HepG2 (cell line): ENCODE measurements around the gene OGFOD3. TPM values are rescaled to one million over a fixed set of nuclear protein-coding genes. Genes with fewer than 3 reads are reported as not detected.

Source experiments
- ATAC-seq: fragments of 200-7000 bp; cut with Tn5 transposase; 3 replicates; pipeline ENCODE4 v1.9.1; 2020; ENCODE audit warnings: mild to moderate bottlenecking, moderate library complexity
- BruUV-seq: library from RNA; stranded (reverse); fragments of 400-500 nt; replicated peaks from 2 replicates; lab custom pipeline; 2021; lab: Mats Ljungman, UMichigan
- CTCF ChIA-PET: fragments of 300-600 bp; formaldehyde crosslinking; extraction: SDS; loops from one replicate; lab custom pipeline; 2021; ENCODE audit warnings: low total read pairs, inconsistent platforms, low intra/inter-chr PET ratio; lab: Yijun Ruan, JAX
- POLR2A ChIA-PET: fragments of 350-600 bp; sonication (Branson Sonifier 250); formaldehyde crosslinking; loops from one replicate; lab custom pipeline; 2020; ENCODE audit warnings: antibody characterized with exemption, inconsistent platforms; lab: Yijun Ruan, JAX
- DNase-seq: peaks from one replicate; pipeline ENCODE4 v3.0.0-alpha.2; 2015; ENCODE audit warnings: low spot score
- FAIRE-seq: peaks from 3 replicates; lab custom pipeline; 2011; peaks lifted over from hg19 to GRCh38; lab: Jason Lieb, UNC
- H2AFZ ChIP-seq: one replicate; pipeline ENCODE4 v1.6.1; 2011; ENCODE audit warnings: low read length, inconsistent platforms
- H3K27ac ChIP-seq: fragments of 300-600 bp; 3 replicates; pipeline ENCODE4 v1.8.0; 2011; ENCODE audit warnings: mixed run types, mild to moderate bottlenecking, mixed read lengths, low read length, inconsistent platforms; ENCODE audit not compliant: insufficient read depth; ENCODE audit errors: extremely low read length
- H3K27me3 ChIP-seq, 2 experiments: fragments of 200-600 bp in 1 of 2; 2 replicates in 1 of 2; 3 replicates in 1 of 2; pipeline versions ENCODE4 v1.6.0 to v1.8.0; 2011; ENCODE audit warnings: low read length in 2 of 2, mild to moderate bottlenecking in 2 of 2, moderate library complexity in 2 of 2, inconsistent platforms in 1 of 2; ENCODE audit not compliant: insufficient read depth in 2 of 2, control insufficient read depth in 1 of 2
- H3K36me3 ChIP-seq, 2 experiments: fragments of 200-600 bp in 1 of 2; replicated peaks in 1 of 2; 2 replicates in 1 of 2; 3 replicates in 1 of 2; pipeline versions ENCODE4 v1.5.1 to v1.8.0; 2011; ENCODE audit warnings: low read length in 2 of 2, inconsistent platforms in 1 of 2; ENCODE audit not compliant: insufficient read depth in 2 of 2, control insufficient read depth in 1 of 2
- H3K4me1 ChIP-seq: 2 replicates; pipeline ENCODE4 v1.5.1; 2012; ENCODE audit warnings: low read length, inconsistent platforms; ENCODE audit not compliant: insufficient read depth
- H3K4me2 ChIP-seq: 2 replicates; pipeline ENCODE4 v1.6.0; 2011; ENCODE audit warnings: low read depth, low read length, inconsistent platforms
- H3K4me3 ChIP-seq, 3 experiments: fragments of 200-600 bp in 1 of 3; sonication (generic), shearing (Covaris generic) in 1 of 3; replicated peaks in 1 of 3; 2 replicates each; pipeline ENCODE4 v1.5.1; 2011 to 2016; ENCODE audit warnings: low read length in 3 of 3, inconsistent platforms in 2 of 3, low read depth in 2 of 3, mild to moderate bottlenecking in 2 of 3, control low read depth in 1 of 3, mixed read lengths in 1 of 3; ENCODE audit not compliant: insufficient read depth in 1 of 3
- H3K79me2 ChIP-seq: one replicate; pipeline ENCODE4 v1.6.1; 2011; ENCODE audit warnings: low read length, inconsistent platforms; ENCODE audit not compliant: insufficient read depth
- H3K9ac ChIP-seq: 2 replicates; pipeline ENCODE4 v1.6.0; 2011; ENCODE audit warnings: mild to moderate bottlenecking, low read depth, low read length, inconsistent platforms; ENCODE audit not compliant: insufficient read depth
- H3K9me3 ChIP-seq: 2 replicates; pipeline ENCODE4 v1.5.1; 2012; ENCODE audit warnings: mild to moderate bottlenecking, low read length
- H4K20me1 ChIP-seq: 2 replicates; pipeline ENCODE4 v1.6.0; 2011; ENCODE audit warnings: inconsistent platforms, mild to moderate bottlenecking, low read length, moderate library complexity; ENCODE audit not compliant: insufficient read depth
- ATF6 ChIP-seq: sonication (generic); formaldehyde crosslinking; conservative IDR thresholded peaks from 2 replicates; pipeline ENCODE4 v1.4.0; 2020; ENCODE audit warnings: missing genetic modification reagents
- CHD2 ChIP-seq: IDR thresholded peaks from 2 replicates; pipeline ENCODE4 v1.6.1; 2011; ENCODE audit warnings: low read depth, low read length, improper control_type of control experiment
- HNRNPK ChIP-seq: fragments of 200-400 bp; formaldehyde crosslinking; IDR thresholded peaks from 2 replicates; pipeline ENCODE4 v1.6.1; 2018; ENCODE audit warnings: low read length, low read depth, moderate library complexity, mild to moderate bottlenecking; ENCODE audit not compliant: poor library complexity, severe bottlenecking
- HOXA3 ChIP-seq: sonication (generic); formaldehyde crosslinking; IDR thresholded peaks from 2 replicates; pipeline ENCODE4 v1.5.0; 2020; ENCODE audit warnings: missing genetic modification reagents
- RXRA ChIP-seq: sonication (generic); formaldehyde crosslinking; IDR thresholded peaks from 2 replicates; pipeline ENCODE4 v1.5.1; 2020; ENCODE audit warnings: missing genetic modification reagents
- TBP ChIP-seq: sonication (generic); formaldehyde crosslinking; IDR thresholded peaks from 2 replicates; pipeline ENCODE4 v1.5.0; 2020; ENCODE audit warnings: missing genetic modification reagents
- ZNF768 ChIP-seq: sonication (generic); formaldehyde crosslinking; IDR thresholded peaks from 2 replicates; pipeline ENCODE4 v1.4.0; 2020; ENCODE audit warnings: missing genetic modification reagents
- WGBS: methylation state at CpG from one replicate; pipeline ENCODE4 v1.1.6; 2017; ENCODE audit warnings: low lambda C conversion rate; 5-methylcytosine and 5-hydroxymethylcytosine counted together
- in situ Hi-C: cut with HindIII; loops from 2 replicates; pipeline ENCODE4 v1.10.0; 2017; ENCODE audit warnings: low pct_unique_long_range_greater_than_20kb; ENCODE audit not compliant: extremely low pct_ligation_motif_present
- intact Hi-C: fragments of 100-400 bp; cut with micrococcal nuclease; formaldehyde crosslinking; loops from one replicate; pipeline ENCODE4 v1.10.0; 2022; ENCODE audit not compliant: unreplicated experiment
- polyA plus RNA-seq, 8 experiments: library from polyadenylated mRNA; depleted of rRNA in 3 of 8; stranded (reverse) in 7 of 8; unstranded in 1 of 8; fragments of >200 nt; fragmentation: Illumina TruSeq in 4 of 8; extraction: Trizol in 4 of 8; gene quantifications; 2 replicates each; pipeline versions ENCODE4 v1.2.1 to v1.2.3, GENCODE V29; 2011 to 2016; ENCODE audit warnings: low read depth in 4 of 8, missing spikeins in 1 of 8, mixed read lengths in 1 of 8; ENCODE audit not compliant: insufficient read depth in 1 of 8
- total RNA-seq, 5 experiments: library from RNA; depleted of rRNA; stranded (reverse); fragments of >200 nt; fragmentation: Illumina TruSeq; extraction: Trizol; gene quantifications; 2 replicates each; pipeline ENCODE4 v1.2.3, GENCODE V29; 2016; ENCODE audit warnings: low read depth in 1 of 5

Gene OGFOD3
- total and polyA plus RNA-seq, 2 of the 13 experiments (the other 11 are each of a cell fraction or from before 2014, with no cell fraction given), result 40.0 to 42.1 TPM

GRCh38 chr17:82371333-82372248 is 46.8 kb downstream of the OGFOD3 start, which contains the start of gene UTS2R:
Gene UTS2R, plus strand, starts transcription at chr17:82371765. Its CDS starts 2,560 bp downstream, at chr17:82374325.
- TF ChIP-seq ZNF768 (CRISPR knock-in tag), result no peak
- no peak for TF ChIP-seq CHD2
- 0 out of 2 replicates have a peak, but pooled peaks have one; percentile 2 for TF ChIP-seq HOXA3 (CRISPR knock-in tag)
- TF ChIP-seq TBP (CRISPR knock-in tag), result no peak
- TF ChIP-seq RXRA (CRISPR knock-in tag), result 0 out of 2 replicates have a peak, but pooled peaks have one; percentile 5
- peak; percentile 24 for TF ChIP-seq HNRNPK
- no peak for TF ChIP-seq ATF6 (CRISPR knock-in tag)
- peak within 1 kb of the TSS; percentile 72 for H3K4me2 ChIP-seq
- no TSS peak for BruUV-seq

More at GRCh38 chr17:82371333-82372248, 46.8 kb downstream of the OGFOD3 start, which contains the start of gene UTS2R:
- Histone ChIP-seq H3K27me3 (no peaks in the 10 kb centered on the region), H3K36me3 (no peaks in the 10 kb centered on the region), H2AFZ (no peak within 1 kb of the TSS), H3K9me3 (no peaks in the 10 kb centered on the region), H4K20me1 (no peaks in the 10 kb centered on the region), H3K79me2 (no peaks in the 10 kb centered on the region), H3K9ac (peak within 1 kb of the TSS; percentile 16; the same call in 1 of the 2 replicates), H3K4me3 (peak within 1 kb of the TSS in 2 of 3 experiments; percentile 39 to 59; a peak in 3 of 6 replicates), H3K27ac (peak within 1 kb of the TSS; percentile 47), H3K4me1 (peaks cover 73% of the 10 kb centered on the region)
- in situ Hi-C loops (no loop called here), intact Hi-C loops (no loop called here)
- FAIRE-seq (no peak), ATAC-seq (no peak), DNase-seq (no peak)
- CTCF ChIA-PET, result no interaction called here
- POLR2A ChIA-PET, result interaction anchor here (1.0 to 2.0 kb wide), 7 partner anchors 11 to 130 kb away, joined by 3 to 10 read pairs (median 3); no protein-coding TSS in a partner anchor
- 91% methylated on average over 84 of the region's 109 CpGs for WGBS
